HL-60/S4 treated with retinoic acid at 250 ng/mL for 4 days and 3 days (cell line): Measurements from ENCODE around the gene TEF.

Experiments used
- in situ Hi-C: fragments of 300-500 bp; cut with MboI; formaldehyde crosslinking; loops from 2 replicates; pipeline ENCODE4 v1.7.0; 2022; ENCODE audit warnings: low sequenced_read_pairs

TEF gene, protein sequence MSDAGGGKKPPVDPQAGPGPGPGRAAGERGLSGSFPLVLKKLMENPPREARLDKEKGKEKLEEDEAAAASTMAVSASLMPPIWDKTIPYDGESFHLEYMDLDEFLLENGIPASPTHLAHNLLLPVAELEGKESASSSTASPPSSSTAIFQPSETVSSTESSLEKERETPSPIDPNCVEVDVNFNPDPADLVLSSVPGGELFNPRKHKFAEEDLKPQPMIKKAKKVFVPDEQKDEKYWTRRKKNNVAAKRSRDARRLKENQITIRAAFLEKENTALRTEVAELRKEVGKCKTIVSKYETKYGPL

DNA sequence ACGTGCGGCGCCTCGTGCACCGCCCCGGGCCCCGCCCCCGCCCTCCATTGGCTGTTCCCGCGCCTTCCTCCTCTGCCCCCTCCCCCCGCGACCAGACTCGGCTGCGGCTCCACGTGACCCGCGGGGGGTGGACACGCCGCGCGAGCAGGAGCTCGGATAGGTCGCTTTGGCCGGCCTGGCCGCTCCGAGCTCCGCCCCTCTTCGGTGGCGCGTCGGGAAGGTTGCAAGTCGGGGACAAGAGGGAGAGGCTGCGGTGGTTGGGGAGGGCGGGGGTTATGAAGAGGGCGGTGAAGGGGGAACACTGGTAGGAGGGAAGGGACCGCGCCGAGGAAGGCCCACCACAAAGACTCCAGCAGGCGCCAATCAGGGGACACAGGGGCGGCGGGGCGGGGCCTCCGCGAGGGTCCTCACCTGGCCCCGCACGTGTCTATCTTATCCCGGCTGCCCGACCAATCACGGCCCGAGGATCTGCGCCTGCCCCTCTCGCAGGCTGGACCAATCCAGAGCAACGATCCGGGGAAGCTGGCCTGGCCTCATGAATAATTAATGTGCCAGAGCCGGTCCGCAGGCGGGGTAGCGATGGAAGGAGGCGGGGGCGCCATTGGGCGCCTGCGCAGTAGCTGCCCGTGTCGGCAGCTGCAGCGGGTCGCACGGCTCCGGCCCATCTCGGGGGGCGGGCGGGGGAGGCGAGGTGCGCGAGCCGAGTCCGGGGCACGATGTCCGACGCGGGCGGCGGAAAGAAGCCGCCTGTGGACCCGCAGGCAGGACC is at the start of gene TEF:
TSS of gene TEF (plus strand) at position 614 of the 769 bp plus-strand sequence. CDS start at position 717, 103 bp downstream.
- in situ Hi-C loops: no loop called here

DNA sequence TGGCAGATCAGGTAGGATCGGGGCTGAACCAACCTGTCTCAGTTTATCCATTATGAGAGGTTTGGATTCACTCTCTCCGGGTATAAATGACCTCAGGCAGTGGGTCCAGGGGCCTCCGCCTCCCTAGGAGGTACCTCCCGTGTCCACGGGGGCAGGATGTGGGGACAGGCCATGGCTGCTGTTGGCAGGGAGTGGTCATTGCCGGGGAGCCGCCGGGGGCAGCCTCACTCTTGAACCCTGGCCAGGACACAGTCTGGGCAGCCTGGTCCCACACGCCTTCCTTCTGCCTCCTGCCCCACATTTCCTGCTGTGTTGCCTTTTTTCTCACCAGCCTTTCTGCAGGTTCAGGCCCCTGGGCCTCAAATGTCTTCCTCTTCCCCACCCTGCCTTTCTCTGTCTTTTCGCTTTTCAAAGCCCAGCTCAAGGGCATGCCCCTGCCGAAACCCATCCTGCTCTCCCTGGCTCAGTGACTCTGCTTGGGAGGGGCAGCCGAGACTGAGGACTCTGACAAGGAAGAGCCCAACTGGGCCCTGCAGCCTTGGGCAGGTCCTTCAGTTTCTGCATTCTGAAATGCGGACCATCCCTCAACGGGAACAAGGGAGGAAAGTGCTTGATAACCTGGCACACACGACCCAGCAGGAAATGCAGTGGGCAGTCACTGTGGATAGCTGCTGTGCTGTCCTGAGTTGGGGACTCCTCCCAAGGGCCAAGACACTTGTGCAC is 49.4 kb upstream of the TEF start:
- in situ Hi-C loops: no loop called here

DNA sequence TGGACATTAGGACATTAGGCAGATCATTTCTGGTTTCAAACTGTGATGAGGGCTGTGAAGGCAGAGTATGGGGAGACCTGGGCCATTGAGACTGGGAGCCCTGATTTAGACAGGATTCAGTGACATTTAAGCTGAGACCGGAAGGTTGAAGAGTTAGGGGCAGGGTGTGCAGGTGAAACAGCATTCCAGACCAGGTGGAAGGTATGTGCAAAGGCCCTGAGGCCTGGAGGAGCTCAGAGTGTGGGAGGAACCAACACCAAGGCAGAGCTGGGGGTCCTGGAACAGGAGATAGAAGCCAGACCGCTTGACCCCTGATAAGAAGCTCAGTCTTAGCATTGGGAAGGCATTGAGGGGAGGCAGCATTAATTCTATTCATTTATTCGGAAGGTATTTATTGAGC is 47.9 kb upstream of the TEF start:
- in situ Hi-C loops: no loop called here

DNA sequence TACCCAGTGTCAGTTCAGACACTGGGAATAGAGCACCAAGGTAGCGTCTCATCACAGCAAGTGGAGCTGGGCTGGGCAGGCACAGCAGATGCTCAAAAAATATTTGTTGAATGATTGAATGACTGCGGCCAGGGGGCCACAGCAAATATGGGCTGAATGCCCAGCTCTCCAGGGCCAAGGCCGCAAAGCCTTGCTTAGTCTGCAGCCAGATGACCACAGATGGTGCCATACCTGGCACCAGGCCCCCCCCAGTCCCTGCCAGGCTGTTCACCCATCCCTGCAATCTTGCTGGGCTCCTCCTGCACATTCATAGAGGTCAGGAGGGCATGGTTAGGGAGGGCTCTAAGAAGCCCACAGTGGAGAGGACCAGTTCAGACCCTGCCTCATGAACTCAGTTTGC is 47.5 kb upstream of the TEF start:
- in situ Hi-C loops: no loop called here

DNA sequence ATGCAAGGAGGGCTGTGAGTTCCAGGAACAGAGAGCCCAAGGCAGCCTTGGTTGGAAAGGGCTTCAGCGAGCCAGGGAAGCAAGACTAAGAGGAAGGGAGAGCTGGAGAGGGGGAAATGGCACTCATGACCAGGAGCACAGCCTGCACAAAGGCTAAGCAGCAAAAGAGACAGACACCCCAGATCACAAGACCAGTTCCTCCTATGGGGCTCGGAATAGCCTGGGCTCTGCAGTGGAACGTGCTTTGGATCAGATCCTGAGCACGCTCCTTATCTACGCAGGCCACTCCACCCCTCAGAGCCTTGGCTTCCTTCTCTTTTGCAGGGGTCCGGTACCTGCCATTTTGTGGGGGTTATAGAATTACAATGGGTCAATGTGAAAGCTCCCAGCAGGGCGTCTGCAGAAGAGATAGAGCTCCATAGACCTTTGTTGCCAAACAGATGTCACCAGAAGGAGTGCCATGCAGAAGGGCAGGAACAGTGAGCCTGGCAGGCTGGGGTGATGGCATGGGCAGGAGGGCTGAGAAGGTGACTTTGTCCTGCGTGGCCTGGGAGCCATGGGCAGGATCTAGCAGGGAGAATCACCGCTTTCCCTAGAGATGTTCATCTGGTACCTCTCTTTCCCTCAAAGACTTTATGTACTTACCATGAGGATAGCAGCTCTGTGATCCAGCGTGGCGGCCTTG is 46.6 kb upstream of the TEF start:
- in situ Hi-C loops: no loop called here

DNA sequence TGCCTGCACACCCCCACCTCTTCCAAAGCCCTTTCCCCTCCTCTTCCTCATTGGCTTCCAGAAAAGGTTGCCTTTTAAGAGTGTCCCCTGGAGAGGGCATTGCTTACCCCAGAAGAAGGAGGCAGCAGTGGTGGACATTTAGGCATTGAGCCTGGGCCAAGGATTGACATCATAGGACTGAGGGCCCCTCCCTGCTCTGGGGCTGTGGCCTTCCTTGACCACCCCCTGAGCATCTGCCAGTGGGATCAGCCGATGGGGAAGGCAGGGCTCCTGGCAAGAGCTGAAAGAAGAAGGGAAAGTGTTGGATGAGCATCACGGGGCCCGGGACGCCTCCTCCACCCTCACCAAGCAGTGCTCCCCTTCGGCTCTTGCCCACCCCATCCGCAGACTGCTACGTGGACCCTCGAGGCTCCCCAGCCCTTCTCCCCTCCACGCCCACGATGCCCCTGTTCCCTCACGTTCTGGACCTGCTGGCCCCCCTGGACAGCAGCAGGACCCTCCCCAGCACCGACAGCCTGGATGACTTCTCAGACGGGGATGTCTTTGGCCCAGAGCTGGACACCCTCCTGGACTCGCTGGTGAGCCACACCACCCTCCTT is 43.0 kb upstream of the TEF start:
- in situ Hi-C loops: no loop called here

DNA sequence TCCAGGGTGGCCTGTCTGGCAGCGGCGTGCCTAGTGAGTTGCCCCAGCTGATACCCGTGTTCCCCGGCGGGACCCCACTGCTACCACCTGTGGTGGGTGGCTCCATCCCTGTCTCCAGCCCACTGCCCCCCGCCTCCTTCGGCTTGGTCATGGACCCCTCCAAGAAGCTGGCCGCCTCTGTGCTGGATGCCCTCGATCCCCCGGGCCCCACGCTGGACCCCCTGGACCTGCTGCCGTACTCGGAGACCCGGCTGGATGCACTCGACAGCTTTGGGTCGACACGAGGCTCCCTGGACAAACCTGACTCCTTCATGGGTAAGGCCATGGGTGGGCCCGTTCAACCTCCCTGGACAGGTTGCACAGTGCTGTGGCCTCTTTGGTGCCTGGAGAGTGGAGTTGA is 41.9 kb upstream of the TEF start:
- in situ Hi-C loops: no loop called here

DNA sequence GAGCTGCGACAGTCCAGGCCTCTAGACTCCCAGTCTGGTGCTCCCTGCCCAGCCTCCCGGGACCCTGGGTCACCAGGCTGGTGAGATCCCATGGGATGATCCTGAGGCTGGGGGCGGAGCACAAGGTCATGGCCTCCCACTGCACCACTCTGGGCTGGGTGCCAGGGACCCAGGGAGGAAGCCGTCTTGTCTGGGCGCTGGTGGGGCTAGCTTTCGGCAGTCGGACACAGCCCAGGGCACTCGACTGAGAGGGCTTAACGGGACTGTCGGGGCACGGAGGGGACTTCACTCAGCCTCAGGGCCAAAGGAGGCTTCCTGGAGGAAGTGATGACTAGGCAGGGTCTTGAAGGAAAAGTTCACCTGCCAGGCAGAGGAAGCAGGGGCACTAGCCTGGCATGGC is 41.4 kb upstream of the TEF start:
- in situ Hi-C loops: no loop called here

DNA sequence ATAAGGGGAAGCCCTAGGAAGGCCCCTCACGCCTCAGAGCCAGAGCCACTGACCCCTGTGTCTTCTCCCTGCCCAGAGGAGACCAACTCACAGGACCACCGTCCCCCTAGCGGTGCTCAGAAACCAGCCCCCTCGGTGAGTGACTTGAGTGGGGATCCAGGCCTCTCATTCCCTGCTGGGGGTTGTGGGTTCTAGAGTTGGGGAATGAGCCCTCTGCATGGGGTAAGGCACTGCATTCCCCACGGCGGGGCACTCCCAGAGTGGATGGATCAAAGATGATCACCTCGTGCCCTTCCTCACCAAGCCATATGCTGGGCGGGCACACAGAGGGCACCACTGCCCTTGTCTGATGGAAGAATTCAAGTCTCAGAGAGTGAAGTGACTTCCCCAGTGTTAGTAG is 40.7 kb upstream of the TEF start:
- in situ Hi-C loops: no loop called here

DNA sequence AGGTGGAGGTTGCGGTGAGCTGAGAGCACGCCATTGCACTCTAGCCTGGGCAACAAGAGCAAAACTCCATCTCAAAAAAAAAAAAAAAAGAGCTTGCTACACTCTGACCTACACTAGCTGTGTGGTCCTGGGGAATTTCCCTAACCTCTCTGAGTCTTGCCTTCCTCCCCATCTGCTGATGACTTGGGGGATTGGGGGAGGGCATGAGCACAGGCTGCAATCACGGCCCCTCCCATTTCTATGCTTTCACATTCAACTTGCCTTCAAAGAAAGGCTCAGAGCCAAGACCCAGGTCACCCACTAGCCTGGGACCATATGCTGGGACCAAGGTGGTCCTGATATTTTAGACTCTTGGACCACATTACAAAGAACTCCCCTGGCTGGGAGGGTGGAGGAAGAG is 39.8 kb upstream of the TEF start:
- in situ Hi-C loops: no loop called here

DNA sequence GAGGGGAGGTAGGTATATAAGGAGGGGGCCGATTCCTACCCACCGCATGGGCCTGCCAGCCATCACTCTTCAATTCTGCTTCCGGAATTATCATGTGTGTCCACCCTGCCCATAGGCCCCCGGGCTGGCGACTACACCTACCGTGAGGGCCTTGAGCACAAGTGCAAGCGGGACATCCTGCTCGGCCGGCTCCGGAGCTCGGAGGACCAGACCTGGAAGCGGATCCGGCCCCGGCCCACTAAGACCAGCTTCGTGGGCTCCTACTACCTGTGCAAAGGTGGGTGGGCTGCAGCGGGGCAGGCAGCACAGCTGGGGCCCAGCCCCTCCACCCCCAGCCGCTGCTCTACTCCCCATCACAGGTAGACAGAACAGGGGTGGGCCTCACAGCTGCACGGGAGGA is 38.4 kb upstream of the TEF start:
- in situ Hi-C loops: no loop called here

DNA sequence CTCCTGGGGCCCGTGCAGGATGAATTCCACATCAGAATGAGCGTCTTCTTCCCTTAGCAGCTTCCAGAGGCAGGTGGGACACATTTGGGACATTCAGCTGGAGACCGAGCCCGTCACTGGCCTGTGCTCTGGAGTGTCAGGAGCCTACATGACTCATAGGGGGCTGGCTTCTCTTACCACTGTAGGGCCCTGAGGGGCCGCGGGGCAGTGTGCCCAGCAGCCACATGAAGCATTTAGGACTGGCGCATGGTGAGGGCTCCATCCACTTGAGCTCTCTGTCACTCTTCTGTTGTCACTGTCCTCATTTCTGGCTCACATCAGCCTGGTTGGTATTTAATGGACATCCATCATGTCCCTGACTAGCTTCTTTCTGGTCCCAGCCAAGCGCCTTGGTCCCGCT is 38.0 kb upstream of the TEF start:
- in situ Hi-C loops: no loop called here

DNA sequence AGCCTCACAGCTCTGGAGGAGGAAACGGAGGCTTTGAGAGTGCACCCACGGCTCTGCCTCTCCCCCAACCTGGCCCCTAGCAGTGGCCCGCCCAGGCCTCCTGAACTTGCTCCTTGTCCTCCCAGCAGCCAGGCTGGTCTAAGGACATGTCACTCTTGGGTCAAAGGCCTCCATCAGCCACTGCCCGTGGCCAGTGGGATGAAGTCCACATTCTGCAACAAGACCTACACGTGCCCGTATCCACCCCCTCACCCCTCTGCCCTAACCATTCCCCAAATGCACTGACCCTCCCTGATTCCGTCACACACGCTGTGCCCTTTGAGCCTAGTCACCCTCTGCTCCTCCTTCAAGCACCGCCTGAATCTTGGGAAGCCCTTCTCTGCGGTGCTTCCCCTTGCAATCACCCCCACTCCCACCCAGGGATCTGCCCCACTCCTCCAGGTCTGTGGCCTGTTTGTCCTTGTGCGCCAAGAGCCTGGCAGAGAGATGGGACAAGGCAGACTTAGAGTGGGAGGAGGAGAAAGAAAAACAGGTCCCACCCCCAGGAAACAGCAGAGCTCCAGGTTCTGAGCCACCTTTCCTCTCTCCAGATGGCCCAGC is 37.5 kb upstream of the TEF start:
- in situ Hi-C loops: no loop called here

DNA sequence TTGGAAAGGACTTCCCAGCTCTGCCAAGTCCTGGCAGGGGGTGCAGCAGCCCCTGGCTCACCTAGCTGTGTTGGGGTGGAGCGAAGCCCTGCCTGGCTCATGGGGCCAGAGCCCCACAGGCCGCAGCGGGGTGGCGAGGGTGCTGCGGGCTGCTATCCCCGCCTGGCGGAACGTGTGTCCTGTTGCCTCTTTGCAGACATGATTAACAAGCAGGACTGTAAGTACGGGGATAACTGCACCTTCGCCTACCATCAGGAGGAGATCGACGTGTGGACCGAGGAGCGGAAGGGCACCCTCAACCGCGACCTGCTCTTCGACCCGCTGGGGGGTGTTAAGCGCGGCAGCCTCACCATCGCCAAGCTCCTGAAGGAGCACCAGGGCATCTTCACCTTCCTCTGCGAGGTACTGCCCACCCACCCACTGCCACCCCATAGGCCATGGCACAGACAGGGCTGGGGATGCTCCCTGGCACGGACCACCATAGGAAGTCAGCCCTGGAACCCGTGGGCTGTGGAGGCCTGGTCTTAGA is 35.9 kb upstream of the TEF start:
- in situ Hi-C loops: no loop called here

DNA sequence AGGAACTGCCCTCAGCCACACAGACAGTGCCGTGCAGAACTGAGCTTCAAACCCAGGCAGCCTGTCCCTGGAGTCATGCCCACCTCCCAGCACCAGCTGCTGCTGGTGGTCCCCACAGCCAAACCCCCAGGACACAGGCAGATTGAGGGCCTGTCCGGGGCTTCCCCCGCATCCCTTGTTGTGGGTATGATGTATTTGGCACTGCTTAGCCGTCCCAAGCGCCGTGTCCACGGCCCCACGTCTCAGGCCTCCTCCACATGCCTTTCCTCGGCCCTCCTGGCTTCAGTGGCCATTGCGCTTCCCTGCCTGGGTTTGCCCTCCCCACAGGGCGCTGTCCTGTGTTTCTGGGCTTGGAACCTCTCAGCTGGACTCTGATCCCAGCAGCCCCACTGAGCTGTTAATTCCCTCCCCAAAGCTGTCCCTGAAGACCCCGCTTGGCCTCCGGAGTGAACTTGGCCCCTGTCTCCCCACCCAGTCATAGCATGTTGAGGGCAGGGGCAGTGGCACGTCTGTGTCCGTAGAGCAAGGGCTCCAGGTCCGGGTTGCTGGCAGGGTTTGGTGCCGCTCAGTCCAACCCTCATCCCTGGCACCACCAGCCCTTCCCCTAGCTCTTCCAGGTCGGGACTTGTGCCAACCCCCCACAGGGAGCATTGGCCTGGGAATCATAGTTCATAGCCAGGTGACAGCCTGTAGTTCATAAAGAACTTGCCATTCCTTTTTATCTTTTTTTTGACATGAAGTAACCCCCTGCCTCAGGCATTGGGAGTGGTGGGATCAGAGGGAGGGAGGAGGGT is 34.5 kb upstream of the TEF start:
- in situ Hi-C loops: no loop called here

DNA sequence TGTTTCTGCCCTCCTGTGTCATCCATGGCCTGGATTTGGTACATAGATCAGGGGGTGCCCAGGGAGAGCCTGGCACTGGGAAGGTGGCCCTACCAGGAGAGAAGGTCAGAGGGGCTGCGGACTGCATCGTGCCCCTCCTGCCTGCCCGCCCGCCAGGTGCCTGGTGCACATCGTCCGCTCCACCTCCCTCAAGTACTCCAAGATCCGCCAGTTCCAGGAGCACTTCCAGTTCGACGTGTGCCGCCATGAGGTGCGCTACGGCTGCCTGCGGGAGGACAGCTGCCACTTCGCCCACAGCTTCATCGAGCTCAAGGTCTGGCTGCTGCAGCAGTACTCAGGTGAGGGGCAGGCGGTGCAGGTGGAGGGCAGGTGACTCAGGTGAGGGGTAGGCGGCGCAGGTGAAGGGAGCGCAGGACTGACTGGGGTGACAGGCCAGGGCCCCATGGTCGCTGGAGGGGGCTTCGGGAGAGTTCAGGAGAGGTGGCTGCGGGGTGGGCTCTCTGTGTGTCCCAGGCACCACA is 32.7 kb upstream of the TEF start:
- in situ Hi-C loops: no loop called here

DNA sequence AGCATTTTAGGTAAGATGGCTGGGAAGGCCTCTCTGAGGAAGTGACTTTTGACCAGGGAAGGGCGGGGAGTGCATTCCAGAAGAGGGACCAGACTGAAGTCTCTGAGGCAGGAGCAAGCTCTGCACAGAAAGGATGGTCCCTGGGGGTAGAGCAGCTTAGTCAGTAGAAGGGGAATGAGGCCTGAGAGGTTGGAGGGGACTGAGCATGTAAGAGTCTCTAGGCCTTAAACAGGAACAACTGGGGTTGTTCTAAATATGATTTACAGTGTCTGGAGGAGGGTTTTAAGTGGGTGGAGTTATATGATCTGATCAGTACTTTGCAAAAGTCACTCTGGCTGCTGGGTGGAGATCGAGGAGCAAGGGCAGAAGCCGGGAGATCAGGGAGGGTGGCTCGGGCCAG is 31.7 kb upstream of the TEF start:
- in situ Hi-C loops: no loop called here

DNA sequence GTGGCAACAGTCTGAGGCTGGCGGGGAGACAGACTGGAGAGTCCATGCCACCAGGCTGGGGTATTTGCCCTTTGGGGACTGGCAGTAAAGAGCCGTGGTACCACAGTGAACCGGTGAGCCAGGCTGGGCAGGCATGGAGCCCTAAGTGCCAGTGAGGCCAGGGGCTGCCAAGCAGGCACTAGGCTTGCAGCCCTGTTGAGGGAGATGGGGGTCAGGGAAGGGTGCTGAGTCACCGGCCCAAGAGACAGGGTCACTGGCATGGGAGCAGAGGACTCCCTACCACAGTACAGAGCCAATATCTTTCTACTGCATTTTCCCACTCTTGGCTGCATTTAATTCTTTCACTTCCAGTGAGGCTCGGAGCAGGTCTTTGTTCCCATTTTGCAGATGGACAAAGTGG is 30.7 kb upstream of the TEF start:
- in situ Hi-C loops: no loop called here

DNA sequence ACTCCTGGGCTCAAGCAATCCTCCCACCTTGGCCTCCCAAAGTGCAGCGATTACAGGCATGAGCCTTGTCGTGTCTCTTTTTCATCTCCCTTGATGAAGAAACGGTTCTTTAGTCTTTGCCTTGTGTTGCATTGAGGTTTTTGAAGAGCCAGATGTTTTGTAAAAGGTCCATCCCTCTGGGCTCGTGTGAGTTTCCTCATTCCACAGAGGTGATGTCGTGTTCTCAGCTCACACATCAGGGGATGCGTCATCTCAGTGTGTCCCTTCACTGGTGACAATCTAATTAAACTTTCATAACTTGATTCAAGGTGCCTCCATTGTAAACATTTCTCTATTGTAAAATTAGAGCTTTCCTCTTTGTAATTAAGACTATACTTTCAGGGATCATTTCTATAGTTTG is 29.7 kb upstream of the TEF start:
- in situ Hi-C loops: no loop called here
